Neural crest cell (in vitro differentiated cells): Measurements from ENCODE around the gene CCDC3. TPM values are rescaled to one million over a fixed set of nuclear protein-coding genes. Genes with fewer than 3 reads are reported as not detected.

Experiments
- DNase-seq: peaks from one replicate; pipeline ENCODE4 v3.0.0; 2021; ENCODE audit warnings: low read depth, mixed read lengths, low spot score
- H3K27ac Mint-ChIP-seq: one replicate; pipeline ENCODE4 v1.8.0; 2021; ENCODE audit warnings: mild to moderate bottlenecking, mixed read lengths; ENCODE audit not compliant: unreplicated experiment
- H3K27me3 Mint-ChIP-seq: 2 replicates; pipeline ENCODE4 v1.8.0; 2021; ENCODE audit warnings: low read depth, mild to moderate bottlenecking, mixed read lengths
- H3K36me3 Mint-ChIP-seq: 2 replicates; pipeline ENCODE4 v1.8.0; 2021; ENCODE audit warnings: low read depth, mild to moderate bottlenecking, mixed read lengths
- H3K4me1 Mint-ChIP-seq: 2 replicates; pipeline ENCODE4 v1.8.0; 2021; ENCODE audit warnings: mixed read lengths
- H3K4me3 Mint-ChIP-seq: one replicate; pipeline ENCODE4 v1.8.0; 2021; ENCODE audit warnings: mild to moderate bottlenecking, mixed read lengths
- H3K9me3 Mint-ChIP-seq: 2 replicates; pipeline ENCODE4 v1.8.0; 2021; ENCODE audit warnings: mixed read lengths
- CTCF ChIP-seq: fragments of 200-600 bp; sonication (generic); conservative IDR thresholded peaks from 2 replicates; pipeline ENCODE4 v1.5.0; 2021; ENCODE audit warnings: antibody characterized with exemption, mild to moderate bottlenecking
- total RNA-seq: library from RNA; stranded (reverse); gene quantifications from 2 replicates; pipeline ENCODE4 v1.2.1, GENCODE V29; 2021

Gene CCDC3
- total RNA-seq, 1 donor from 2014 or later = 6.1 TPM

GRCh38 chr10:12927896-12928295 is 73.6 kb downstream of the CCDC3 start:
- Mint-ChIP-seq H3K27ac (no peak overlapping the region), H3K4me1 (no peaks in the 10 kb centered on the region), H3K27me3 (no peaks in the 10 kb centered on the region), H3K9me3 (no peaks in the 10 kb centered on the region), H3K36me3 (no peaks in the 10 kb centered on the region), H3K4me3 (no peak overlapping the region)
- no peak for DNase-seq
- no peak for TF ChIP-seq CTCF

GRCh38 chr10:12925845-12926244 is 75.7 kb downstream of the CCDC3 start:
- H3K36me3 Mint-ChIP-seq = no peaks in the 10 kb centered on the region
- no peak overlapping the region for H3K27ac Mint-ChIP-seq
- TF ChIP-seq CTCF = no peak
- no peak overlapping the region for H3K4me3 Mint-ChIP-seq
- H3K27me3 Mint-ChIP-seq = no peaks in the 10 kb centered on the region
- H3K9me3 Mint-ChIP-seq = no peaks in the 10 kb centered on the region
- H3K4me1 Mint-ChIP-seq = no peaks in the 10 kb centered on the region
- DNase-seq = no peak

GRCh38 chr10:12924911-12925310 is 76.6 kb downstream of the CCDC3 start:
- Mint-ChIP-seq H3K36me3 (no peaks in the 10 kb centered on the region), H3K4me1 (no peaks in the 10 kb centered on the region), H3K9me3 (no peaks in the 10 kb centered on the region), H3K27me3 (no peaks in the 10 kb centered on the region), H3K27ac (no peak overlapping the region), H3K4me3 (no peak overlapping the region)
- DNase-seq = no peak
- TF ChIP-seq CTCF = no peak

GRCh38 chr10:12922117-12922900 is 79.2 kb downstream of the CCDC3 start:
- Mint-ChIP-seq H3K27ac (no peak overlapping the region), H3K27me3 (no peaks in the 10 kb centered on the region), H3K4me3 (no peak overlapping the region), H3K4me1 (no peaks in the 10 kb centered on the region), H3K9me3 (no peaks in the 10 kb centered on the region), H3K36me3 (no peaks in the 10 kb centered on the region)
- TF ChIP-seq CTCF = no peak
- DNase-seq = no peak

GRCh38 chr10:12921163-12921562 is 80.3 kb downstream of the CCDC3 start:
- Mint-ChIP-seq H3K4me3 (no peak overlapping the region), H3K9me3 (no peaks in the 10 kb centered on the region), H3K4me1 (no peaks in the 10 kb centered on the region)

More at GRCh38 chr10:12921163-12921562, 80.3 kb downstream of the CCDC3 start:
- no peak overlapping the region for H3K27ac Mint-ChIP-seq
- H3K36me3 Mint-ChIP-seq = no peaks in the 10 kb centered on the region
- H3K27me3 Mint-ChIP-seq = no peaks in the 10 kb centered on the region
- no peak for DNase-seq
- no peak for TF ChIP-seq CTCF
